ENCODE results near the gene A2M.

DNA sequence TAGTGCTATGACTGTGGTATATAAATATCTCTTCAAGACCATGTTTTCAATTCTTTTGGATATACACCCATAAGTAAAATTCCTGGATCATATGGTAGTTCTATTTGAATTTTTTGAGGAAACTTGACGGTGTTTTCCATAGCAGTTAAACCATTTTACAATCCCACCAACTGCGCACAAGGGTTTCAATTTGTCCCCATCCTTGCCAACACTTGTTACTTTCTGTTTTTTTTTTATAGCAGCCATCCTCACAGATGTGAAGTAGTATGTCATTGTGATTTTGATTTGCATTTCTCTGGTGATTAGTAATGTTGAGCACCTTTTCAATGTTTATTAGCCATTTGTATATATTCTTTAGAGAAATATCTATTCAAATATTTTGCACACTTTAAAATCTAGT, 14.5 kb upstream of the A2M start:
- TF ChIP-seq POLR2AphosphoS5 (IDR thresholded peaks at IDR 0.05; ENCODE audit: borderline replicate concordance, low read depth, low read length) (no peak), EZH2 (IDR thresholded peaks at IDR 0.05) (no peak)

Measured in SK-N-MC (cell line).